ENCODE results near the gene C3orf20. TPM values are rescaled to one million over a fixed set of nuclear protein-coding genes. Genes with fewer than 3 reads are reported as not detected.

Gene C3orf20
- total and polyA plus RNA-seq, 9 of the 15 experiments (the other 6 are each of a cell fraction or from before 2014, with no cell fraction given): 0.04 TPM; not detected in 8

DNA sequence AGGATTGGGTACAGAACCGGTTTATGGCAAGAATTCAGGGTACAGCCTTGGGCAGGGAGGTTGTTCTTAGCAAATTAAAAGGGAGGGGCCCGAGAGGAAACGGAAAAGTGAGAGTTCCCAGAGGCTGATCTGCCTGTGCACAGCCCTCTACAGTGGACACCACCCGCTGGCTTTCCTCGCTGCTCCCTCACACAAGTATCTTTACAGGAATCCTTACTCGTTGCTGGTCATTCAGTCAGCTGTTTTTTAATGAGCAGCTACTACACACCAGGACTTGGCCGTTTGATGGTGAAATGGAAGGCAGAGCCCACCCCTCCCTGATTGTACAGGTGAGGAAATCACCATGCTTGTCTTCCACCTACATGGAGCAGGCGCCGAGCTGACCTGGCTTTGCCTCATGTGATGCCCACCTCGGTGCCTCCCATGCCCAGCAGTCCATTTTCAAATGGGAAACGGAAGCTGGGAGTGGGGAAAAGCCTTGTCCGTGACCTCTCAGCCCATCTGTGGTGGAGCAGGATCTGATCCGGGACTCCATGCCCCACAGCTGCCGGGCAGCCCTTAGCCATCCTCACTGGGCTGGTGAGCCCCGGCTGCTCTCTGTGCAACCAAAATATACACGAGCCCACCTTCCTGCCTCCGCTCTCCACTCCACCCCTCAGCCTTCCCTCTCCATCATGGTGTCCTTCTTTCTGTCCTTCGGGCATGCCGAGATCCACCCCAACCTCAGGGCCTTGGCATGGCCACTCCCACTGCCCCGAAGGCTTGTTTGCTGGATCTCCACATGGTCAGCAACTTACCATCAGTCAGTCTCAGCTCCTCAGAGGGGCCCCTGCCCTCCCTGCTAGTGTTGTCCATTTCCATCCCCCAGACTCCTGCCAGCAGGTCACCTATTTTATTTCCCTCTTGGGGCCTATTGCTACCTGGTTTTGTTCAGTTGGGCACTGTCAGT lies 110.5 kb downstream of the C3orf20 start (continued):
- TF ChIP-seq, protein P1, sequence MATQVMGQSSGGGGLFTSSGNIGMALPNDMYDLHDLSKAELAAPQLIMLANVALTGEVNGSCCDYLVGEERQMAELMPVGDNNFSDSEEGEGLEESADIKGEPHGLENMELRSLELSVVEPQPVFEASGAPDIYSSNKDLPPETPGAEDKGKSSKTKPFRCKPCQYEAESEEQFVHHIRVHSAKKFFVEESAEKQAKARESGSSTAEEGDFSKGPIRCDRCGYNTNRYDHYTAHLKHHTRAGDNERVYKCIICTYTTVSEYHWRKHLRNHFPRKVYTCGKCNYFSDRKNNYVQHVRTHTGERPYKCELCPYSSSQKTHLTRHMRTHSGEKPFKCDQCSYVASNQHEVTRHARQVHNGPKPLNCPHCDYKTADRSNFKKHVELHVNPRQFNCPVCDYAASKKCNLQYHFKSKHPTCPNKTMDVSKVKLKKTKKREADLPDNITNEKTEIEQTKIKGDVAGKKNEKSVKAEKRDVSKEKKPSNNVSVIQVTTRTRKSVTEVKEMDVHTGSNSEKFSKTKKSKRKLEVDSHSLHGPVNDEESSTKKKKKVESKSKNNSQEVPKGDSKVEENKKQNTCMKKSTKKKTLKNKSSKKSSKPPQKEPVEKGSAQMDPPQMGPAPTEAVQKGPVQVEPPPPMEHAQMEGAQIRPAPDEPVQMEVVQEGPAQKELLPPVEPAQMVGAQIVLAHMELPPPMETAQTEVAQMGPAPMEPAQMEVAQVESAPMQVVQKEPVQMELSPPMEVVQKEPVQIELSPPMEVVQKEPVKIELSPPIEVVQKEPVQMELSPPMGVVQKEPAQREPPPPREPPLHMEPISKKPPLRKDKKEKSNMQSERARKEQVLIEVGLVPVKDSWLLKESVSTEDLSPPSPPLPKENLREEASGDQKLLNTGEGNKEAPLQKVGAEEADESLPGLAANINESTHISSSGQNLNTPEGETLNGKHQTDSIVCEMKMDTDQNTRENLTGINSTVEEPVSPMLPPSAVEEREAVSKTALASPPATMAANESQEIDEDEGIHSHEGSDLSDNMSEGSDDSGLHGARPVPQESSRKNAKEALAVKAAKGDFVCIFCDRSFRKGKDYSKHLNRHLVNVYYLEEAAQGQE (IDR thresholded peaks at IDR 0.05; ENCODE audit: borderline replicate concordance): no peak
- TF ChIP-seq, protein P1 (CRISPR knock-in tag; IDR thresholded peaks at IDR 0.05; ENCODE audit: low read depth): no peak
- no peak for TF ChIP-seq COPS2 (conservative IDR thresholded peaks at IDR 0.05)
- no peak for TF ChIP-seq OTX1 (CRISPR knock-in tag; IDR thresholded peaks at IDR 0.05)
- TF ChIP-seq MCM7 (IDR thresholded peaks at IDR 0.05): no peak
